Activated CD4-positive, alpha-beta T cell treated with anti-CD3 and anti-CD28 coated beads, Interleukin-2, Interleukin-4, amounts not matched to agents 100 ng/mL and 50 ng/mL, durations not matched to agents 16 hours and 8 hours (primary cell): Measurements from ENCODE around the gene SLC7A6.
A peak's percentile ranks its signal among the peaks of the same experiment; 100 is the strongest.

ENCODE experiments used
- DNase-seq: peaks from one replicate; pipeline ENCODE4 v3.0.0-alpha.2; 2020; ENCODE audit warnings: low spot score

Gene SLC7A6

GRCh38 chr16:68235108-68235886 lies 29.0 kb upstream of the SLC7A6 start:
- no peak for DNase-seq

GRCh38 chr16:68235887-68236136 lies 28.5 kb upstream of the SLC7A6 start, which contains the start of gene ESRP2:
Gene ESRP2, minus strand, starts transcription at chr16:68236127. Its CDS starts 82 bp downstream, at chr16:68236045.
- no peak for DNase-seq

GRCh38 chr16:68236137-68236825 lies 28.0 kb upstream of the SLC7A6 start:
- no peak for DNase-seq

- no peak for DNase-seq
These were observed 27.5 kb upstream of the SLC7A6 start for GRCh38 chr16:68236826-68237242.

- DNase-seq, result peak; percentile 93
These were observed 26.9 kb upstream of the SLC7A6 start for GRCh38 chr16:68237243-68238028.

- DNase-seq, result no peak
These were observed 26.3 kb upstream of the SLC7A6 start for GRCh38 chr16:68238029-68238345.

- DNase-seq, result no peak
These were observed 22.2 kb upstream of the SLC7A6 start for GRCh38 chr16:68242085-68242484.

GRCh38 chr16:68242926-68243858 lies 21.1 kb upstream of the SLC7A6 start:
- DNase-seq, result no peak

- no peak for DNase-seq
These were observed 19.8 kb upstream of the SLC7A6 start for GRCh38 chr16:68244481-68244902.

- DNase-seq, result peak; percentile 97
These were observed 19.1 kb upstream of the SLC7A6 start, which contains the start of gene PLA2G15 for GRCh38 chr16:68244903-68245853. Gene PLA2G15, plus strand, starts transcription at chr16:68245373. Its CDS starts 54 bp downstream, at chr16:68245427.

- no peak for DNase-seq
These were observed 18.2 kb upstream of the SLC7A6 start for GRCh38 chr16:68246121-68246520.

GRCh38 chr16:68246666-68247065 lies 17.7 kb upstream of the SLC7A6 start:
- DNase-seq, result no peak

GRCh38 chr16:68247400-68247799 lies 16.9 kb upstream of the SLC7A6 start:
- DNase-seq, result no peak

- no peak for DNase-seq
These were observed 16.4 kb upstream of the SLC7A6 start for GRCh38 chr16:68247932-68248331.

GRCh38 chr16:68249371-68249770 lies 15.0 kb upstream of the SLC7A6 start:
- DNase-seq, result no peak

GRCh38 chr16:68250951-68251350 lies 13.4 kb upstream of the SLC7A6 start:
- DNase-seq, result no peak

GRCh38 chr16:68251832-68252231 lies 12.5 kb upstream of the SLC7A6 start:
- DNase-seq, result no peak

- DNase-seq, result no peak
These were observed 11.9 kb upstream of the SLC7A6 start for GRCh38 chr16:68252383-68252782.

GRCh38 chr16:68253721-68254120 lies 10.6 kb upstream of the SLC7A6 start:
- no peak for DNase-seq

- no peak for DNase-seq
These were observed 8.6 kb upstream of the SLC7A6 start for GRCh38 chr16:68255712-68256111.
